Glutamatergic neuron (in vitro differentiated cells): ENCODE results near the gene ZNF780B. TPM values are rescaled to one million over a fixed set of nuclear protein-coding genes. Genes with fewer than 3 reads are reported as not detected.

Source experiments
- DNase-seq: peaks from one replicate; pipeline ENCODE4 v3.0.0; 2022
- H3K27ac Mint-ChIP-seq: one replicate; pipeline ENCODE4 v1.8.0; 2020; ENCODE audit warnings: mild to moderate bottlenecking, mixed read lengths, inconsistent platforms; ENCODE audit not compliant: unreplicated experiment
- H3K27me3 Mint-ChIP-seq: one replicate; pipeline ENCODE4 v1.8.0; 2020; ENCODE audit warnings: mild to moderate bottlenecking, moderate library complexity, mixed read lengths, inconsistent platforms; ENCODE audit not compliant: unreplicated experiment
- H3K36me3 Mint-ChIP-seq: one replicate; pipeline ENCODE4 v1.8.0; 2020; ENCODE audit warnings: mild to moderate bottlenecking, mixed read lengths, inconsistent platforms; ENCODE audit not compliant: unreplicated experiment
- H3K4me1 Mint-ChIP-seq: one replicate; pipeline ENCODE4 v1.8.0; 2020; ENCODE audit warnings: mild to moderate bottlenecking, low read depth, mixed read lengths, inconsistent platforms; ENCODE audit not compliant: unreplicated experiment
- H3K4me3 Mint-ChIP-seq: one replicate; pipeline ENCODE4 v1.8.0; 2020; ENCODE audit warnings: mild to moderate bottlenecking, mixed read lengths, inconsistent platforms; ENCODE audit not compliant: unreplicated experiment
- H3K9me3 Mint-ChIP-seq: one replicate; pipeline ENCODE4 v1.8.0; 2020; ENCODE audit warnings: mild to moderate bottlenecking, moderate library complexity, mixed read lengths, inconsistent platforms; ENCODE audit not compliant: unreplicated experiment
- CTCF ChIP-seq: fragments of 200-600 bp; sonication (generic); IDR thresholded peaks from one replicate; pipeline ENCODE4 v1.5.0; 2021; ENCODE audit not compliant: partially characterized antibody, unreplicated experiment
- total RNA-seq: library from RNA; stranded (reverse); fragmentation: NEBNext Ultra II Directional; extraction: Animal tissue kit (Norgen Biotek cat#: 25700); gene quantifications from one replicate; pipeline ENCODE4 v1.2.1, GENCODE V29; 2021; ENCODE audit not compliant: unreplicated experiment

Gene ZNF780B
- total RNA-seq, 1 donor from 2014 or later: 35.0 TPM

GRCh38 chr19:40025938-40026596 is 30.0 kb downstream of the ZNF780B start:
- no peak for TF ChIP-seq CTCF
- H3K36me3 Mint-ChIP-seq: peaks cover 56% of the 10 kb centered on the region
- no peak for DNase-seq
- peaks cover 5% of the 10 kb centered on the region for H3K27me3 Mint-ChIP-seq
- peaks cover 28% of the 10 kb centered on the region for H3K9me3 Mint-ChIP-seq
- no peaks in the 10 kb centered on the region for H3K4me1 Mint-ChIP-seq
- no peak overlapping the region for H3K27ac Mint-ChIP-seq
- no peak overlapping the region for H3K4me3 Mint-ChIP-seq

- no peaks in the 10 kb centered on the region for H3K4me1 Mint-ChIP-seq
- DNase-seq: no peak
- no peak overlapping the region for H3K27ac Mint-ChIP-seq
- peaks cover 5% of the 10 kb centered on the region for H3K27me3 Mint-ChIP-seq
- no peak for TF ChIP-seq CTCF
- peaks cover 25% of the 10 kb centered on the region for H3K9me3 Mint-ChIP-seq
- H3K4me3 Mint-ChIP-seq: no peak overlapping the region
- H3K36me3 Mint-ChIP-seq: peaks cover 46% of the 10 kb centered on the region
Measured at GRCh38 chr19:40023969-40024368, 32.1 kb downstream of the ZNF780B start.

- Mint-ChIP-seq H3K4me3 (no peak overlapping the region), H3K4me1 (no peaks in the 10 kb centered on the region), H3K27ac (no peak overlapping the region), H3K27me3 (no peaks in the 10 kb centered on the region), H3K9me3 (peaks cover 3% of the 10 kb centered on the region), H3K36me3 (peaks cover 61% of the 10 kb centered on the region)
- TF ChIP-seq CTCF: no peak
- DNase-seq: no peak
Measured at GRCh38 chr19:40013991-40014390, 42.0 kb downstream of the ZNF780B start.

- H3K36me3 Mint-ChIP-seq: peaks cover 50% of the 10 kb centered on the region
- no peak for TF ChIP-seq CTCF
- H3K4me3 Mint-ChIP-seq: no peak overlapping the region
- no peaks in the 10 kb centered on the region for H3K27me3 Mint-ChIP-seq
- no peaks in the 10 kb centered on the region for H3K4me1 Mint-ChIP-seq
- H3K9me3 Mint-ChIP-seq: peaks cover 3% of the 10 kb centered on the region
- no peak for DNase-seq
- H3K27ac Mint-ChIP-seq: no peak overlapping the region
Measured at GRCh38 chr19:40009674-40010073, 46.4 kb downstream of the ZNF780B start.

GRCh38 chr19:40006273-40006691 is 49.7 kb downstream of the ZNF780B start:
- H3K27me3 Mint-ChIP-seq: no peaks in the 10 kb centered on the region
- no peak overlapping the region for H3K27ac Mint-ChIP-seq
- H3K4me3 Mint-ChIP-seq: no peak overlapping the region
- peaks cover 20% of the 10 kb centered on the region for H3K36me3 Mint-ChIP-seq
- no peak for TF ChIP-seq CTCF
- H3K4me1 Mint-ChIP-seq: no peaks in the 10 kb centered on the region
- DNase-seq: no peak
- no peaks in the 10 kb centered on the region for H3K9me3 Mint-ChIP-seq
